ENCODE measurements around the gene MREG.

DNA sequence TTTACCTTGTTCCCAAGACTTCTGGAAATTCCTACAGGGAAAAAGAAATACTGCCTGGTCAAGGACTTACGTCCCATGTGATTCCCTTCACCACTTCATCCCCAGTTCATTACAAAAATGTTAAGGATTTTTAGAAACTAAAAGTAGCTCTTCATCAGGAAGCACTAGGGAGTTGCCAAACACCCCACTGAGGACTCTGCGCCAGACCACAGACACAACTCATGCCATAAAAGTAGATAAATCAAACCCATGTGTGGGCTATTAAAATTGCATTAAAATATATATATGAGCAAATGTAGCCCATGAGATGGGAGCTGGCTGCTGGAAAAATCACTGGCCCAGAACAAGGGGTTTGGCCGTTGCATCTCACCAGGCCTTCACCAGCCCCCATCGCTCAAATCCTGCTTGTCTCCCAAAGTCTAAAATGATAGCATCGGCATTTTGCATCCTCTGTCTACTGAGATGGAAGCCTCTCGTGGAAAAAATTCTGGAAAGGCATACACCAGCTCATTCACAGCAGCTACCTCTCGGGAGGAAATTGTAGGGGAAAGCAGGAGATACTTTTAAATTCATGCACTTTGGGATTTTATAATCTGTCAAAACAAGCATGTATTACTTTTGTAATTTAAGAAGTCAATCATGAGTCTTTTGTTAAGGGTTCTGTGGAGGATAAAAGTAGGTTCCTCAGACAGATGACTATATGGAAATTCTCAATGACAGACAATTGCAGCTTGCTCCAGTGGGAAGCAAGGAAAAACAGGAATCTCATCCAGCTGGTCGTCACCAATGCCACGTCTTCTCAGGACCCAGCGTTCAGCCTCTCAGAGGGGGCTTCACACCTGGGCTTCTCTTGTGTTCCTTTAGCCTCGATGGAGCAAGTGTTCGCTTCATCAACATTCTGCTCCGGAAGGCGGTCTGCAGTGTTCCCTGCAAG is 113.9 kb downstream of the MREG start:
- TF ChIP-seq, protein P1, sequence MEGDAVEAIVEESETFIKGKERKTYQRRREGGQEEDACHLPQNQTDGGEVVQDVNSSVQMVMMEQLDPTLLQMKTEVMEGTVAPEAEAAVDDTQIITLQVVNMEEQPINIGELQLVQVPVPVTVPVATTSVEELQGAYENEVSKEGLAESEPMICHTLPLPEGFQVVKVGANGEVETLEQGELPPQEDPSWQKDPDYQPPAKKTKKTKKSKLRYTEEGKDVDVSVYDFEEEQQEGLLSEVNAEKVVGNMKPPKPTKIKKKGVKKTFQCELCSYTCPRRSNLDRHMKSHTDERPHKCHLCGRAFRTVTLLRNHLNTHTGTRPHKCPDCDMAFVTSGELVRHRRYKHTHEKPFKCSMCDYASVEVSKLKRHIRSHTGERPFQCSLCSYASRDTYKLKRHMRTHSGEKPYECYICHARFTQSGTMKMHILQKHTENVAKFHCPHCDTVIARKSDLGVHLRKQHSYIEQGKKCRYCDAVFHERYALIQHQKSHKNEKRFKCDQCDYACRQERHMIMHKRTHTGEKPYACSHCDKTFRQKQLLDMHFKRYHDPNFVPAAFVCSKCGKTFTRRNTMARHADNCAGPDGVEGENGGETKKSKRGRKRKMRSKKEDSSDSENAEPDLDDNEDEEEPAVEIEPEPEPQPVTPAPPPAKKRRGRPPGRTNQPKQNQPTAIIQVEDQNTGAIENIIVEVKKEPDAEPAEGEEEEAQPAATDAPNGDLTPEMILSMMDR (IDR thresholded peaks at IDR 0.05 in 4 of 5, conservative IDR thresholded peaks at IDR 0.05 in 1 of 5): no peak
- no peak for TF ChIP-seq POLR2A (IDR thresholded peaks at IDR 0.05)
